IMR-90 (cell line): ENCODE measurements around the gene ALDH1A2. TPM values are rescaled to one million over a fixed set of nuclear protein-coding genes. Genes with fewer than 3 reads are reported as not detected.

Experiments used
- ATAC-seq: fragments of 200-7000 bp; cut with Tn5 transposase; 2 replicates; pipeline ENCODE4 v1.9.1; 2020; ENCODE audit warnings: low read depth, mild to moderate bottlenecking, moderate library complexity
- BruUV-seq: library from RNA; stranded (reverse); fragments of 400-500 nt; replicated peaks from 2 replicates; lab custom pipeline; 2021; lab: Mats Ljungman, UMichigan
- CTCF ChIA-PET: fragments of 300-600 bp; formaldehyde crosslinking; extraction: SDS; loops from one replicate; lab custom pipeline; 2021; ENCODE audit warnings: antibody characterized with exemption; lab: Yijun Ruan, JAX
- POLR2A ChIA-PET: fragments of 300-600 bp; sonication (Branson Sonifier 250); formaldehyde crosslinking; loops from one replicate; lab custom pipeline; 2022; ENCODE audit warnings: antibody characterized with exemption; ENCODE audit not compliant: unreplicated experiment; lab: Charles Lee
- DNase-seq: peaks from one replicate; pipeline ENCODE4 v3.0.0; 2013
- H2AFZ ChIP-seq: replicated peaks from 2 replicates; pipeline ENCODE3; 2013; ENCODE audit warnings: low read length, mild to moderate bottlenecking; ENCODE audit not compliant: poor library complexity
- H2AK5ac ChIP-seq: 2 replicates; pipeline ENCODE4 v1.6.1; 2013; ENCODE audit warnings: low read depth, low read length, inconsistent platforms
- H2AK9ac ChIP-seq: replicated peaks from 2 replicates; pipeline ENCODE3; 2013; ENCODE audit warnings: mild to moderate bottlenecking, low read depth, low read length, moderate library complexity; ENCODE audit not compliant: poor library complexity
- H2BK120ac ChIP-seq: 2 replicates; pipeline ENCODE4 v1.6.1; 2013; ENCODE audit warnings: low read depth, low read length, inconsistent platforms
- H2BK15ac ChIP-seq: 3 replicates; pipeline ENCODE4 v1.6.1; 2013; ENCODE audit warnings: low read depth, low read length, inconsistent platforms
- H2BK20ac ChIP-seq: 2 replicates; pipeline ENCODE4 v1.6.1; 2013; ENCODE audit warnings: low read depth, mild to moderate bottlenecking, inconsistent platforms, low read length, moderate library complexity
- H2BK5ac ChIP-seq: 2 replicates; pipeline ENCODE4 v1.6.1; 2013; ENCODE audit warnings: mild to moderate bottlenecking, low read depth, low read length, inconsistent platforms; ENCODE audit not compliant: poor library complexity, severe bottlenecking
- H3K14ac ChIP-seq: replicated peaks from 2 replicates; pipeline ENCODE4 v1.6.1; 2013; ENCODE audit warnings: low read depth, low read length, inconsistent platforms
- H3K18ac ChIP-seq: 2 replicates; pipeline ENCODE4 v1.6.1; 2013; ENCODE audit warnings: low read depth, low read length, control low read depth
- H3K23ac ChIP-seq: 2 replicates; pipeline ENCODE4 v1.6.1; 2013; ENCODE audit warnings: low read depth, low read length, inconsistent platforms
- H3K27ac ChIP-seq: 2 replicates; pipeline ENCODE4 v1.5.1; 2013; ENCODE audit warnings: mild to moderate bottlenecking, control low read depth, low read length; ENCODE audit not compliant: insufficient read depth
- H3K27me3 ChIP-seq: 2 replicates; pipeline ENCODE4 v1.6.1; 2013; ENCODE audit warnings: low read length; ENCODE audit not compliant: control insufficient read depth, insufficient read depth
- H3K36me3 ChIP-seq: 2 replicates; pipeline ENCODE4 v1.6.1; 2013; ENCODE audit warnings: low read length, mixed read lengths; ENCODE audit not compliant: control insufficient read depth, insufficient read depth
- H3K4ac ChIP-seq: 2 replicates; pipeline ENCODE4 v1.6.1; 2013; ENCODE audit warnings: low read depth, low read length, inconsistent platforms
- H3K4me1 ChIP-seq: 2 replicates; pipeline ENCODE4 v1.6.1; 2013; ENCODE audit warnings: low read length, mixed read lengths; ENCODE audit not compliant: control insufficient read depth, insufficient read depth
- H3K4me2 ChIP-seq: 2 replicates; pipeline ENCODE4 v1.6.1; 2013; ENCODE audit warnings: low read depth, mild to moderate bottlenecking, control low read depth, low read length, moderate library complexity
- H3K4me3 ChIP-seq: 2 replicates; pipeline ENCODE4 v1.5.1; 2013; ENCODE audit warnings: low read depth, mild to moderate bottlenecking, control low read depth, low read length, moderate library complexity; ENCODE audit not compliant: insufficient read depth
- H3K56ac ChIP-seq: 2 replicates; pipeline ENCODE4 v1.6.1; 2013; ENCODE audit warnings: low read length, inconsistent platforms; ENCODE audit not compliant: insufficient read depth; ENCODE audit errors: extremely low read depth
- H3K79me1 ChIP-seq, 2 experiments: 2 replicates each; pipeline ENCODE4 v1.6.1; 2013; ENCODE audit warnings: low read length in 2 of 2, inconsistent platforms in 1 of 2, low read depth in 1 of 2
- H3K9ac ChIP-seq: 2 replicates; pipeline ENCODE4 v1.6.1; 2013; ENCODE audit warnings: low read depth, low read length, control low read depth
- H3K9me1 ChIP-seq: 2 replicates; pipeline ENCODE4 v1.6.1; 2013; ENCODE audit warnings: low read length, inconsistent platforms; ENCODE audit not compliant: insufficient read depth
- H3K9me3 ChIP-seq: 2 replicates; pipeline ENCODE4 v1.6.1; 2013; ENCODE audit warnings: low read length; ENCODE audit not compliant: control insufficient read depth, insufficient read depth
- H4K20me1 ChIP-seq: 2 replicates; pipeline ENCODE4 v1.6.1; 2013; ENCODE audit warnings: low read length, inconsistent platforms; ENCODE audit not compliant: insufficient read depth
- H4K5ac ChIP-seq: 2 replicates; pipeline ENCODE4 v1.6.1; 2013; ENCODE audit warnings: mild to moderate bottlenecking, low read depth, low read length, control low read depth
- H4K8ac ChIP-seq, 2 experiments: 2 replicates each; pipeline ENCODE4 v1.6.1; 2013; ENCODE audit warnings: low read depth in 2 of 2, low read length in 2 of 2, control low read depth in 1 of 2, inconsistent platforms in 1 of 2
- H4K91ac ChIP-seq: 2 replicates; pipeline ENCODE4 v1.6.1; 2013; ENCODE audit warnings: low read depth, low read length, inconsistent platforms; ENCODE audit not compliant: insufficient read depth
- CEBPB ChIP-seq: IDR thresholded peaks from 2 replicates; pipeline ENCODE4 v1.6.1; 2012; ENCODE audit warnings: low read depth, low read length, improper control_type of control experiment
- CHD1 ChIP-seq: IDR thresholded peaks from 2 replicates; pipeline ENCODE4 v1.6.1; 2012; ENCODE audit warnings: low read depth, low read length, improper control_type of control experiment
- ELK1 ChIP-seq: fragments of 150-350 bp; IDR thresholded peaks from 2 replicates; pipeline ENCODE4 v1.6.1; 2016; ENCODE audit warnings: low read depth, mild to moderate bottlenecking, low read length, moderate library complexity, borderline replicate concordance
- FOS ChIP-seq: fragments of 150-350 bp; IDR thresholded peaks from 2 replicates; pipeline ENCODE4 v1.6.1; 2016; ENCODE audit warnings: low read depth, low read length
- MAZ ChIP-seq: IDR thresholded peaks from 2 replicates; pipeline ENCODE4 v1.6.1; 2012; ENCODE audit warnings: low read depth, mild to moderate bottlenecking, low read length, improper control_type of control experiment, moderate library complexity, borderline replicate concordance
- MXI1 ChIP-seq: IDR thresholded peaks from 2 replicates; pipeline ENCODE4 v1.6.1; 2012; ENCODE audit warnings: low read depth, mild to moderate bottlenecking, low read length, moderate library complexity, borderline replicate concordance
- POLR2A ChIP-seq: IDR thresholded peaks from 2 replicates; pipeline ENCODE4 v1.6.1; 2012; ENCODE audit warnings: mild to moderate bottlenecking, low read depth, low read length
- RAD21 ChIP-seq: IDR thresholded peaks from 2 replicates; pipeline ENCODE4 v1.6.1; 2012; ENCODE audit warnings: low read length, improper control_type of control experiment
- RCOR1 ChIP-seq: IDR thresholded peaks from 2 replicates; pipeline ENCODE4 v1.6.1; 2012; ENCODE audit warnings: mild to moderate bottlenecking, low read length, improper control_type of control experiment; ENCODE audit not compliant: insufficient replicate concordance
- RFX5 ChIP-seq: IDR thresholded peaks from 2 replicates; pipeline ENCODE4 v1.8.0; 2012; ENCODE audit warnings: low read depth, mild to moderate bottlenecking, low read length, moderate library complexity
- USF2 ChIP-seq: fragments of 150-350 bp; IDR thresholded peaks from 2 replicates; pipeline ENCODE4 v1.6.1; 2017; ENCODE audit warnings: mild to moderate bottlenecking, antibody characterized with exemption, low read length, low read depth
- WGBS, 2 experiments: methylation state at CpG; one replicate each; pipeline versions ENCODE4 v1.1.5 to v1.1.7; 2013; ENCODE audit warnings: missing lambda C conversion rate in 2 of 2; ENCODE audit not compliant: insufficient read length in 1 of 2; ENCODE audit errors: extremely low coverage in 2 of 2; 5-methylcytosine and 5-hydroxymethylcytosine counted together
- dilution Hi-C: fragments of 300-500 bp; cut with HindIII; formaldehyde crosslinking; loops from one replicate; pipeline ENCODE4 v1.14.3; 2018; ENCODE audit warnings: low sequenced_read_pairs; ENCODE audit not compliant: unreplicated experiment
- in situ Hi-C: fragments of 300-500 bp; cut with MboI; formaldehyde crosslinking; loops from 3 replicates; pipeline ENCODE4 v1.14.3; 2019; ENCODE audit warnings: low sequenced_read_pairs, inconsistent platforms, mixed read lengths
- intact Hi-C: fragments of 100-400 bp; cut with micrococcal nuclease; formaldehyde crosslinking; loops from 2 replicates; pipeline ENCODE4 v1.10.0; 2022
- polyA plus RNA-seq, 3 experiments: library from polyadenylated mRNA; depleted of rRNA; stranded (reverse); fragments of >200 nt; gene quantifications; 2 replicates each; pipeline ENCODE4 v1.2.3, GENCODE V29; 2012; ENCODE audit warnings: low replicate concordance in 1 of 3
- total RNA-seq: library from RNA; depleted of rRNA; stranded (reverse); fragments of >200 nt; gene quantifications from 2 replicates; pipeline ENCODE4 v1.2.3, GENCODE V29; 2012

ALDH1A2 gene
- total and polyA plus RNA-seq, 2 of the 4 experiments (the other 2 are of a cell fraction), result not detected

- Histone ChIP-seq H3K14ac (no peak overlapping the region), H3K56ac (no peak overlapping the region), H2BK20ac (no peak overlapping the region), H3K23ac (no peak overlapping the region), H3K9me3 (no peaks in the 10 kb centered on the region), H2AK5ac (no peak overlapping the region), H3K4me2 (no peak overlapping the region), H2AFZ (no peak overlapping the region), H3K27me3 (no peaks in the 10 kb centered on the region; the same call in 1 of the 2 replicates), H3K4ac (no peak overlapping the region), H4K8ac (no peak overlapping the region), H3K18ac (no peak overlapping the region), H4K20me1 (no peaks in the 10 kb centered on the region), H2BK15ac (no peak overlapping the region), H3K27ac (no peak overlapping the region), H4K91ac (no peak overlapping the region), H3K36me3 (no peaks in the 10 kb centered on the region), H3K9me1 (no peaks in the 10 kb centered on the region), H2BK120ac (no peak overlapping the region), H4K5ac (no peak overlapping the region), H2BK5ac (no peak overlapping the region), H3K79me1 (no peaks in the 10 kb centered on the region), H3K4me3 (no peak overlapping the region), H3K9ac (no peak overlapping the region), H2AK9ac (no peak overlapping the region), H3K4me1 (no peaks in the 10 kb centered on the region)
- BruUV-seq, result no TSS peak
- ChIA-PET CTCF (no interaction called here), POLR2A (no interaction called here)
- in situ Hi-C loops (no loop called here), intact Hi-C loops (no loop called here), dilution Hi-C loops (no loop called here)
- no CpG with 5 or more reads among the region's 2 CpGs for WGBS, 2 experiments
- no peak for TF ChIP-seq FOS
- TF ChIP-seq CEBPB, result no peak
- no peak for TF ChIP-seq RFX5
- TF ChIP-seq POLR2A, result no peak
- TF ChIP-seq CHD1, result no peak
- TF ChIP-seq ELK1, result no peak
- no peak for TF ChIP-seq RAD21
- no peak for TF ChIP-seq MAZ
- no peak for TF ChIP-seq RCOR1
- no peak for TF ChIP-seq USF2
- TF ChIP-seq MXI1, result no peak
- DNase-seq (no peak), ATAC-seq (no peak)
Measured at GRCh38 chr15:57909388-57909787, 156.1 kb downstream of the ALDH1A2 start.
